Skeletal muscle satellite cell (primary cell): Measurements from ENCODE around the gene MGAT4B.

Experiments
- H3K27me3 ChIP-seq: 2 replicates; pipeline ENCODE4 v1.7.0; 2013; ENCODE audit warnings: low read length; ENCODE audit not compliant: control insufficient read depth, insufficient read depth
- H3K36me3 ChIP-seq: 2 replicates; pipeline ENCODE4 v1.7.0; 2013; ENCODE audit warnings: mild to moderate bottlenecking, control low read depth, low read length; ENCODE audit not compliant: insufficient read depth
- H3K4me1 ChIP-seq: 2 replicates; pipeline ENCODE4 v1.7.0; 2013; ENCODE audit warnings: low read length; ENCODE audit not compliant: control insufficient read depth, insufficient read depth
- H3K4me2 ChIP-seq: 2 replicates; pipeline ENCODE4 v1.7.0; 2013; ENCODE audit warnings: mild to moderate bottlenecking, low read length
- H3K4me3 ChIP-seq: 2 replicates; pipeline ENCODE4 v1.7.0; 2013; ENCODE audit warnings: low read length
- H3K9ac ChIP-seq: 2 replicates; pipeline ENCODE4 v1.7.0; 2013; ENCODE audit warnings: mild to moderate bottlenecking, low read depth, low read length, moderate library complexity
- H3K9me3 ChIP-seq: replicated peaks from 2 replicates; pipeline ENCODE4 v1.7.0; 2013; ENCODE audit warnings: mild to moderate bottlenecking, control low read depth, low read length

The MGAT4B gene

GRCh38 chr5:179834120-179834519 lies 27.5 kb upstream of the MGAT4B start:
- H3K9me3 ChIP-seq: no peaks in the 10 kb centered on the region
- H3K4me1 ChIP-seq: no peaks in the 10 kb centered on the region
- H3K4me3 ChIP-seq: no peak overlapping the region
- H3K27me3 ChIP-seq: no peaks in the 10 kb centered on the region
- H3K9ac ChIP-seq: no peak overlapping the region
- peaks cover 80% of the 10 kb centered on the region for H3K36me3 ChIP-seq
- no peak overlapping the region for H3K4me2 ChIP-seq

GRCh38 chr5:179833709-179834070 lies 27.0 kb upstream of the MGAT4B start:
- H3K9ac ChIP-seq: no peak overlapping the region
- no peak overlapping the region for H3K4me3 ChIP-seq
- H3K9me3 ChIP-seq: no peaks in the 10 kb centered on the region
- peaks cover 84% of the 10 kb centered on the region for H3K36me3 ChIP-seq
- no peak overlapping the region for H3K4me2 ChIP-seq
- H3K27me3 ChIP-seq: no peaks in the 10 kb centered on the region
- no peaks in the 10 kb centered on the region for H3K4me1 ChIP-seq

- no peak overlapping the region for H3K4me2 ChIP-seq
- H3K27me3 ChIP-seq: no peaks in the 10 kb centered on the region
- no peaks in the 10 kb centered on the region for H3K4me1 ChIP-seq
- no peak overlapping the region for H3K4me3 ChIP-seq
- no peak overlapping the region for H3K9ac ChIP-seq
- H3K9me3 ChIP-seq: no peaks in the 10 kb centered on the region
- H3K36me3 ChIP-seq: peaks cover 81% of the 10 kb centered on the region
These were observed 26.5 kb upstream of the MGAT4B start for GRCh38 chr5:179833056-179833708.

GRCh38 chr5:179832039-179832745 lies 25.5 kb upstream of the MGAT4B start:
- no peaks in the 10 kb centered on the region for H3K9me3 ChIP-seq
- H3K9ac ChIP-seq: no peak overlapping the region
- H3K27me3 ChIP-seq: no peaks in the 10 kb centered on the region
- peaks cover 78% of the 10 kb centered on the region for H3K36me3 ChIP-seq
- H3K4me3 ChIP-seq: no peak overlapping the region
- peaks cover 6% of the 10 kb centered on the region for H3K4me1 ChIP-seq
- H3K4me2 ChIP-seq: no peak overlapping the region

- peaks cover 78% of the 10 kb centered on the region for H3K36me3 ChIP-seq
- H3K27me3 ChIP-seq: no peaks in the 10 kb centered on the region
- H3K4me2 ChIP-seq: no peak overlapping the region
- H3K4me3 ChIP-seq: no peak overlapping the region
- no peak overlapping the region for H3K9ac ChIP-seq
- no peaks in the 10 kb centered on the region for H3K9me3 ChIP-seq
- peaks cover 11% of the 10 kb centered on the region for H3K4me1 ChIP-seq
These were observed 24.3 kb upstream of the MGAT4B start for GRCh38 chr5:179830818-179831468.

GRCh38 chr5:179829732-179830435 lies 23.2 kb upstream of the MGAT4B start:
- no peaks in the 10 kb centered on the region for H3K9me3 ChIP-seq
- peaks cover 17% of the 10 kb centered on the region for H3K4me1 ChIP-seq
- peaks cover 85% of the 10 kb centered on the region for H3K36me3 ChIP-seq
- no peak overlapping the region for H3K9ac ChIP-seq
- H3K4me2 ChIP-seq: no peak overlapping the region
- H3K4me3 ChIP-seq: no peak overlapping the region
- no peaks in the 10 kb centered on the region for H3K27me3 ChIP-seq

- Histone ChIP-seq H3K27me3 (no peaks in the 10 kb centered on the region), H3K9ac (no peak overlapping the region), H3K36me3 (peaks cover 94% of the 10 kb centered on the region), H3K4me1 (peaks cover 21% of the 10 kb centered on the region), H3K9me3 (no peaks in the 10 kb centered on the region), H3K4me2 (no peak overlapping the region), H3K4me3 (no peak overlapping the region)
These were observed 22.2 kb upstream of the MGAT4B start for GRCh38 chr5:179828756-179829421.

- Histone ChIP-seq H3K4me3 (no peak overlapping the region), H3K36me3 (peaks cover 92% of the 10 kb centered on the region), H3K9me3 (no peaks in the 10 kb centered on the region), H3K4me2 (peak overlapping the region; percentile 0), H3K4me1 (peaks cover 28% of the 10 kb centered on the region), H3K27me3 (no peaks in the 10 kb centered on the region), H3K9ac (peak overlapping the region; percentile 23)
These were observed 21.0 kb upstream of the MGAT4B start for GRCh38 chr5:179827680-179828079.

- H3K27me3 ChIP-seq: no peaks in the 10 kb centered on the region
- peaks cover 36% of the 10 kb centered on the region for H3K4me1 ChIP-seq
- peaks cover 81% of the 10 kb centered on the region for H3K36me3 ChIP-seq
- H3K9me3 ChIP-seq: no peaks in the 10 kb centered on the region
- H3K4me2 ChIP-seq: peak overlapping the region; percentile 8
- H3K9ac ChIP-seq: no peak overlapping the region
- H3K4me3 ChIP-seq: no peak overlapping the region
These were observed 19.1 kb upstream of the MGAT4B start for GRCh38 chr5:179825655-179826182.

- H3K4me1 ChIP-seq: peaks cover 45% of the 10 kb centered on the region
- H3K9ac ChIP-seq: no peak overlapping the region
- H3K4me2 ChIP-seq: peak overlapping the region; percentile 87
- H3K4me3 ChIP-seq: peak overlapping the region; percentile 28
- no peaks in the 10 kb centered on the region for H3K9me3 ChIP-seq
- H3K27me3 ChIP-seq: no peaks in the 10 kb centered on the region
- peaks cover 72% of the 10 kb centered on the region for H3K36me3 ChIP-seq
These were observed 18.1 kb upstream of the MGAT4B start for GRCh38 chr5:179824745-179825112.
